ENCODE data around the gene ACAA2.

DNA sequence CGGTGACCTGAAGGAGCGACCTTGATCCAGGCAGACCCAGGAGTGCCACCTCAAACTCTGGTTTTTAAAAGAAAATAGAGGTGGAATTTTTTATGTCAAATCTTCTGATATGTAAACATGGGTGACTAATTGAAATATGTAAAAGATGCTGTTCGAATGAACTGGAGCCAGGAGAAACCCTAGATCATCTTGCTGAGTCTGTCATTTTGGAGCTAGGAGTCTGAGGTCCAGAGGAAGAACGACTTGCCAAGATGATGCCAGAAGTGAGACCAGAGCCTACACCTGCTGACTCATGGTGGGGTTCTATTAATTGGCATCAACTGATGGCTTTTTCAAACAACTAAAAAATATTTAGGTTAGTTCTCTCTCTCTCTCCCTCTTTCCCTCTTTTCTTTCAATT is 74.1 kb downstream of the ACAA2 start:
- TF ChIP-seq, protein P1, sequence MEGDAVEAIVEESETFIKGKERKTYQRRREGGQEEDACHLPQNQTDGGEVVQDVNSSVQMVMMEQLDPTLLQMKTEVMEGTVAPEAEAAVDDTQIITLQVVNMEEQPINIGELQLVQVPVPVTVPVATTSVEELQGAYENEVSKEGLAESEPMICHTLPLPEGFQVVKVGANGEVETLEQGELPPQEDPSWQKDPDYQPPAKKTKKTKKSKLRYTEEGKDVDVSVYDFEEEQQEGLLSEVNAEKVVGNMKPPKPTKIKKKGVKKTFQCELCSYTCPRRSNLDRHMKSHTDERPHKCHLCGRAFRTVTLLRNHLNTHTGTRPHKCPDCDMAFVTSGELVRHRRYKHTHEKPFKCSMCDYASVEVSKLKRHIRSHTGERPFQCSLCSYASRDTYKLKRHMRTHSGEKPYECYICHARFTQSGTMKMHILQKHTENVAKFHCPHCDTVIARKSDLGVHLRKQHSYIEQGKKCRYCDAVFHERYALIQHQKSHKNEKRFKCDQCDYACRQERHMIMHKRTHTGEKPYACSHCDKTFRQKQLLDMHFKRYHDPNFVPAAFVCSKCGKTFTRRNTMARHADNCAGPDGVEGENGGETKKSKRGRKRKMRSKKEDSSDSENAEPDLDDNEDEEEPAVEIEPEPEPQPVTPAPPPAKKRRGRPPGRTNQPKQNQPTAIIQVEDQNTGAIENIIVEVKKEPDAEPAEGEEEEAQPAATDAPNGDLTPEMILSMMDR (IDR thresholded peaks at IDR 0.05; ENCODE audit: insufficient read depth, low read length) = no peak
- TF ChIP-seq GABPA (IDR thresholded peaks at IDR 0.05; ENCODE audit: low read depth) = no peak
- no peak for TF ChIP-seq POLR2AphosphoS5 (IDR thresholded peaks at IDR 0.05; ENCODE audit: low read depth)
